GM18526 (cell line): ENCODE results near the gene SULT4A1.

ENCODE experiments used
- POLR2A ChIP-seq: IDR thresholded peaks from 3 replicates; pipeline ENCODE4 v1.6.1; 2011; ENCODE audit not compliant: insufficient read length; ENCODE audit errors: extremely low read depth

SULT4A1 gene, protein sequence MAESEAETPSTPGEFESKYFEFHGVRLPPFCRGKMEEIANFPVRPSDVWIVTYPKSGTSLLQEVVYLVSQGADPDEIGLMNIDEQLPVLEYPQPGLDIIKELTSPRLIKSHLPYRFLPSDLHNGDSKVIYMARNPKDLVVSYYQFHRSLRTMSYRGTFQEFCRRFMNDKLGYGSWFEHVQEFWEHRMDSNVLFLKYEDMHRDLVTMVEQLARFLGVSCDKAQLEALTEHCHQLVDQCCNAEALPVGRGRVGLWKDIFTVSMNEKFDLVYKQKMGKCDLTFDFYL

DNA sequence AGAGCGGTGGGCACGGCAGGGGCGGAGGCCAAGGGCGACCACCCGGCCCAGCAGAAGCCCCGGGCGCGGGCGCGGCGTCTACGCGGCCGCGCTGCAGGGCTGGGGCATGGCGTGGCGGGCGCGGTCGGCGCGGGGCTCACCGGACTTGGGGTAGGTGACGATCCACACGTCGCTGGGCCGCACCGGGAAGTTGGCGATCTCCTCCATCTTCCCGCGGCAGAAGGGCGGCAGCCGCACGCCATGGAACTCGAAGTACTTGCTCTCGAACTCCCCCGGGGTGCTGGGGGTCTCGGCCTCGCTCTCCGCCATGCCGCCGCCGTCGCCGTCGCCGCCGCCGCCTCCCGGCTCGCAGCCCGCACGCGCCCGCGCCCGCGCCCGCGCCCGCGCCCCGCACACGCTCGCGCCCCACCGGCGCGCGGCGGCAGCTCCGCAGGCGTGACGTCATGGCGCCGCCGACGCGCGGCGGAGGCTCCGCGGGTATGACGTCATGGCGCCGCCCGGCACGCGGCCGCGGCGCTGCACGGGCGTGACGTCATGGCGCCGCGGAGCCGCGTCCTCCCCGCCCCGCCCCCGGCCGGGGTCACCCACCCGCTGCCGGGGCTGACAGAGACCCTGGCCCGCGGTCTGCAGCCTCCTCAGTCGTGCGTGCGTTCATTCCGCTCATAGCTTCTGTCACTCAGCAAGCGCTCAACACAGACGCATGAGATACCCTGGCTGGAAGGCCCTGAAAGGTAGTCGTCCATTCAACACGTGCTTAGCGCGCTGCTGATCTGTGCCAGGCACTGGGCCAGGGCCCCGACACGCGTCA lies at the start of gene SULT4A1:
TSS of gene SULT4A1 (minus strand) at position 440 of the 808 bp plus-strand sequence. CDS start at position 309, 131 bp downstream.
- TF ChIP-seq POLR2A, result no peak

DNA sequence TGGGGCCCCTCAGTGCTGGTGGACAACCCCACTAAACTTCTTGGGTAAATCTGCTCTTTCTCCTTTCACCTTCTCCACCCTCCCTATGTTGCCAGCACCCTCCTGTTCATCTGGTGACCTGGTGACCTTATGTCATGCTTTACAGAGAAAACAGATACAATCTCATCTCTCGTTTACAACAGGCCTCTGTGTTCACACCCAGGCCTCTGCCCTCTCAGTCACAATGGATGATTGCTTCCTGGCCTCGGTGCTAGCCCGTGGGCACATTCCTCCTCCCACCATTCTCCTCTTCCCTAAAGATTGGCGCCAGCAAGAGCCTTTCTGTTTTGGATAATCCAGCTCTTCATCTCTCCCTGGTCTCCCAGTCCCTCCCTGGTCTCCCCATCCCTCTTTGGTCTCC lies 49.0 kb upstream of the SULT4A1 start:
- no peak for TF ChIP-seq POLR2A

DNA sequence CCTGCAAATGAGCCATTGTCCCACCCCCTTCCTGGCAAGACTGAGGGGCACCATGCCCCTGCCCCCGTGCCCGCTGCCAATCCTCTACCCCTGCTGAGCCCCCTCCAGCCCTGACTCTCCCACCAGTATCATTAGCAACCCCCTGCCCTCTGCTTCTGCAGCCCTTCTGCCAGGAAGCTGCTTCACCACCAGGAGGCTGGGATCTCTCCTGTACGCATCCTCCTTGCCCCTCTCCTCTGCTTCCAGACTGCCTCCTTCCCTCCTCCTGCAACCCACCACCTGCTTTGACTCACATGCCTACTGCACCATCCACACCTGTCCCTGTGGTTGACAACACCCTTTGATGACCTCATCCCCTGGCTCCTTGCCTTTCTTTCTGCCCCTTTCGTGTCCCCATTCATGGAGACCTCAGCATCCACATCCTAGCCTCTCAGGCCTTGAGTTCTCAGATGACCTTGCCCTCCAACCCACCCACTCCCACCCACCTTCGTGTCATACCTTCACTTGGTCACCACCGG lies 47.9 kb upstream of the SULT4A1 start:
- TF ChIP-seq POLR2A, result no peak

DNA sequence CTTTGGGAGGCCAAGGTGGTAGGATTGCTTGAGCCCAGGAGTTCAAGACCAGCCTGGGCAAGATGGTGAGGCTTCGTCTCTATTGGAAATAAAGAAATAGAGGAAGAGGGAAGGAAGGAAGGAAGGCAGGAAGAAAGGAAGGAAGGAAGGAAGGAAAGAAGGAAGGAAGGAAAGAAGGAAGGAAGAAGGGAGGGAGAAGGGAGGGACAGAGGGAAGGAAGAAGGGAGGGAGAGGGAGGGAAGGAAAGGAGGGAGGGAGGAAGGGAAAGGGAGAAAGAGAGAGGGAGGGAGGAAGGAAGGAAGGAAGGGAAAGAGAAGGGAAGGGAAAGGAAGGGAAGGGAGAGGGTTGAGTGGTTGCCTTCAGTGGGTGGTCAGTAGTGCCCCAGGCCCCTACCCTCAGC lies 47.4 kb upstream of the SULT4A1 start:
- TF ChIP-seq POLR2A, result no peak

DNA sequence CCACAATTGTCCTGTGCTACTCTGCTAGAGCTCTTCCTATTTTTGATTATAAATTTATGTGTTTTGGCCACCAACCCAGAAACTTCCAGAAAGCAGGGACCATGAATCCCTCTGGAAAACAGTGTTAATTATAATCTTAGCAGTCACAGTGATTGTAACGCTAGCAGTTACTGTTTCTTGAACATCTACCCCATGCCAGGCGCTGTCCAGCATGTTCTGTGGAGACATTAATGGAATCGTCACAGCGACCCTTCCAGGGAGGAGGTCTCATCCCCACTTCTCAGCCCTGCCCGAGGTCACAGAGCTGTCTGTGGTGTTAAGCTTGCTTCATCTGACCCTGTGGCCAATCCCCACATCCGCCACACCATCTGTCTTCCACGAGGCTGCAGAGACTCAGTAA lies 43.4 kb upstream of the SULT4A1 start:
- no peak for TF ChIP-seq POLR2A

DNA sequence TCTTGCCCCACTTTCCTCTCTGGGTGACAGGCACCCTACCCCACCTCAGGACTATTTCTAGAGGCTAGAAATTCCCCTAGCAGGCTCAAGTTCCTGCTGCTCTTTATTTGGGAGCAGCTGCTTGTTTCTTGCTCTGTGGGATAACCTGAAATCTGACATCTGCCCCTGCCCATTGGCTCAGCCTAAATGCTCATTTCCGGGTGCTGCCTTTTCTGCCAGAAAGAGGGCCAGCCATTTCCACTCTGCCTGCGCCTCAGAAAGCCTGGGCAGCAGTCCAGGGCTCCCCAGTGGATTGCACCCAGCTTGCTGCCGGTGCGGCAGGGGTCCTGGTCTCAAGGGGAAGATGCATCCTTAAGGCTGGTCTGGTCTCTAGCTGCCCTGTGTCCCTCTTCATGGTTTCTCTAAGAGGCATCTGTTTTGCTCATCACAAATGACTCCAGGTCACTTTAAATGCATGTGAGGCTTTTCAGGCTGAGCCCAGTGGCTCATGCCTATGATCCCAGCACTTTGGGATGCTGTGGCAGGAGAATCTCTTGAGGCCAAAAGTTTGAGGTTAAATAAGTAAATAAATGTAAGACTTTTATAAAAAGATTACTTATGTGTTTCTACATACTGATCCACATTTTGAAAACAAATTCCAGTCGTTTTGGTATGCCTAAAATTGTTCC lies 39.8 kb upstream of the SULT4A1 start:
- TF ChIP-seq POLR2A, result no peak

DNA sequence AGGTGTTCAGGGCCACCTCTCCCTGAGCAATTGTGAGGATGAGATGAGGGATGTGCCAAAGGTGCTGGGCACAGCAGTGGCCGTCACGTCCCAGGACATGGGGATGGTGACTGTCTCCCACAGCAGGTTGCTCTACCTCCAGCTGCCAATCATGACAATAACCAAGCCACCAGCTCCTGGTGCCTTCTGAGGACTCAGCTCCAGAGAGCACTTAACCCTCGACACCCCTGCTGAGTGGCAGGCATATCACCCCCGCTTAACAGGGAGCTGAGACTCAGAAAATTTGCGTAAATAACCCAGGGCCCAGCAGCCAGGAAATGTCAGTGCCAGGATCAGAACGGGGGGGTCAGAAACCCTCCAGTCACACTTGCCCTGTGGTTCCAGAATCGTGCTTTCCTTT lies 37.9 kb upstream of the SULT4A1 start:
- no peak for TF ChIP-seq POLR2A

DNA sequence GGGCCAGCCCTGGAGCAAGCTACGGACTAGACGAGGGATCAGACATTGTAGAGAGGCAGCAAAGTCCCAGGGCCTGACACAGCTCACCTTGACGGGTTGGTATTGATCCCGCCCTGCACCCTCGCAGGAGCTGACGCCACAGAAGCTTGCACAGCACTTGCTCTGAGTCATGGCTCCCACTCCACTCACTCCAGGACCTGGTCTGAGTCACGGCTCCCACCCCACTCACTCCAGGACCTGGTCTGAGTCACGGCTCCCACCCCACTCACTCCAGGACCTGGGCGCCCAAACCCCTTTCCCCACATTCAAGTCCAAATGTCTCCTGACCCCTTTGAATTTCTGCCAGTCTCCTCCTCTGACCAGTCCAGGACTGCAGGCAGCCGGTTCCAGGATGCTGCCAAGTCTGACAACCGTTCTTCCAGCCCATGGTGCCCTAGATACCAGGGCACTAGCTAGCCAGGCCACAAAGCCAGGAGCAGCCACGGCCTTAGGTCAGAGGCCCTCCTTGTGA lies 35.5 kb upstream of the SULT4A1 start:
- TF ChIP-seq POLR2A, result no peak

DNA sequence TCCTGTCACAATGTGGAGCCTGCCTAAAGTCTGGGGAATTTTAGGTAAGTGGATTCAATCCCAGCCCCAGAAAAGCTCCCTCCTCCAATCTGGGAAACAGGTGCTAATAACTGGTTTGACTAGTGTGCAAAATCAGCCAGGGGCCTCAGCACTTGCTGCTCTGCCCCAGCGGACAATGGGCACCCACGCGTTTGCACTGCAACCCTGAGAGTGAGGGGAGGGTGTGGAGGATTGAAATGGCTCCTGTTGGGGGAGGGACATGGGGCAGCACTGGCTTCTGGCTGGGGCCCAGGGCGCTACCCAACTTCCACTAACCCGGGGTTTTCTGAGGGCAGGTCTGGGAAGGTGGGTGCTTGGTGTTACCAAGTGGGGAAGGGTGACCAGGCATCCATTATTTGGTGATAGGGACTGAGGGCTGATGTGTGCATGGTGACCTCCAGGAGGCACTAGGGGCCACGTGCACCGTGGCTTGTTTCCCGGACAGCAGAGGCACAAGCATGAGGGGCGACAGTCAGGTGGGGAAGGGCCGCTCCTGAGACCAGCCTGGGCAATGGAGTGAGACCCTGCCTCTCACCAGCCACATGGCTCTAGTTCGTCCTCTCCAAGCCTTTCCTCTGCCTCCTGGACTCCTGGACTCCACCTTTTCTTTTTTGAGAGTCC lies 33.8 kb upstream of the SULT4A1 start:
- TF ChIP-seq POLR2A, result no peak

DNA sequence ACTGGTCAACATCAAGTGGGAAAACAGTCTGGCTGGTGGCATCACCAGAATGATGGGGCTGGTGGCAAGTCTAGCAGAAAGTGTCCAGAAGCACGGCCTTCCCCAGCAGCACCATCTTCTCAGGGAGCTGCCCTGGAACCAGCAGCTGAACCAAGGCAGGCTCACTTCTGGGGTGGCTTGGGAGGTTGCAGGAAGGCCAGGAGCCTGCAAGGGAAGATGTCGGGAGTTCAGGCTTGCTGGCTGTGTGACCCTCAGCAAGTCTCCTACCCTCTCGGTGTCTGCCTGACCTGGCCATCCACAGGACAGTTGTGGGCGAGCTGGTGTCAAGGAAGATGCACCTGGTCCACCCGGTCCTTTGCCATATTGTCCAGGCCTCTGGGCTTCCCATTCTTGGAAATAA lies 31.8 kb upstream of the SULT4A1 start:
- no peak for TF ChIP-seq POLR2A

DNA sequence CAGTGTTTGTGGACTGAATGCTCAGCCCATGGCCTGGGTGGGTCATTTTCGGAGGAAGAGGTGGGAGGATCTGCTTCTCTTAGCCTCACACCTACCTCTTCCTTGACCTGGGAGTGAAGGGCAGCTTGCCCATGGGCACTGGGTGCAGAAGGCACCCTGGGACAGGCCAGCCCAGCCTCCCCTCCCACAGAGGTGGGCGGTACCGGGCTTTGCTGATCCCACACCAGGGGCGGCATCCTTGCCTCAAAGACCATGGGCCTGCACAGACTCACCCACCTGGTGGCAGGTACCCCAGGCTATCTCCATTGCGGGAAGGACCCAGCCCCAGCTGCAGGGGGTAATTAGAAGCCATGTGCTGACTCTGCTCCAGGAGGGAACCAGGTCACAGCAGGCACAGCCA lies 31.0 kb upstream of the SULT4A1 start:
- TF ChIP-seq POLR2A, result no peak

DNA sequence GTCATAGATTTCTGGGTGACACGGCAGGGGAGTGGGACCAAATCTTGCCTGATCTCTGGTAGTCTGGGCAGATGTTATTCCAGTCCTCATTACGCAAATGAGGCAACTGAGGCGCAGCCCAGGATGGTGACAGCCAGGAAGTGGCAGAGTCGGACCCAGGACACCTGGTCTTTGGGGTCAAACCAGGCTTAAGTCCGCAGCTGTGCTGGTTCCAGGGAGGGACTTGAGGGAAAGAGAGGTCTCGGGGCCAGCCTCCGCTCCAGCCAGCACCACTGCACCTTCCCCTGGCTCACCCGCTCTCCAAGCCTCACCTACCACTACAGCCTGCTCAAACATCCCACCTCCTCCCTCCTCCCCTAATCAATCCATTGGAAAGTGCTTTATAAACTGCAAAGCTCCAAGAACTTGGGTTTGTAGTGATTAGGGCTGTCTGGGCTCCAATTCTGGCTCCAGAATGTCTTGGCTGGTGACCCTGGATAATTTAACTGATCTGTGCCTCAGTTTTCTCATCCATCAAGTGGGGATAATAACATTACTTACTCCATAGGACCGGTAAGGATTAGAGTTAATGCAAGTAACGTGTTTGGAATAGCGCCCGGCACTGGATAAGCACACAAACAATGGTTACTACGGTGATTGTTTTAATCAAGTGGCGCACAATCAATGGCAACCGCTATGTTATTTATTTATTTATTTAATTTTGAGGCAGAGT lies 30.0 kb upstream of the SULT4A1 start:
- TF ChIP-seq POLR2A, result no peak

DNA sequence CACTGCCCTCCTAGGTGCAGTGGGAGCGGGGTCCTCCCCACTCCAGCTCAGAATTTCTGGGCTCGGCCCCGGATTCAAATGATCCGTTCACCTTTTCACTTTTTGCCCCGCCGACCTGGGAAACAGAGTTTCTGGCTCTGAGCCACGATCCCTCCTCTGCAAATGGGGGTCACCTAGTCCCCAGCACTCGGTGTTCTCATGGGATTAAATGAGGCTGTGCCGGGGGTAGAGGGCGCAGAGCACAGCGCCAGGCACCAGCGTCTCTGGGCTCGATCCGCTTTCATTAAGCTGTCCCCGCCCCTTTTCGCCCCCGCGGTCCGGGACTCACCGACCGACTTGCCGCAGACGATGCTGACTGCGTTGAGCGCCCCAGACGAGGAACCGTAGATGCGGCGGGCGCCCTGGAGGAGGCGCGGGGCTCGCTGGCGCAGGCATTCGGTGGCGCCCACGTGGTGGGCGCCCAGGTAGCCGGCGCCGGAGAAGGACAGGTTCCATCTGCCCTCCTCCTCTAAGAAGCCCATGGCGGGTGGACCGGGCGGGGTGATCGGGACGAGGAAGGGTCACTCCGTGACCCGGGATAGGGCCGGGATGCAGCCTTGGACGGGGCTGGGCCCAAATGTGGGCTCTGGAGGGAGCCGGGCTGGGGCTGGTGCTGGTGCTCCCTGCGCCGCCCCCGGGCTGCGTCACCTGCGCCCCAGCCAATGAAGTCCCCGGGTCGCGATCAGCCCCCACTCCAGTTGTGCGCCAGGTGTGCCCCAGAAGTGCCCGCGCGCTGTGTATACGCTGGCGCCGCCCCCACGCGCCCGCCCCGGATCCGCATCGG lies 29.3 kb upstream of the SULT4A1 start, which contains the start of gene PNPLA5:
TSS of gene PNPLA5 (minus strand) at position 654 of the 823 bp plus-strand sequence. CDS start at position 521, 133 bp downstream.
- TF ChIP-seq POLR2A, result no peak

DNA sequence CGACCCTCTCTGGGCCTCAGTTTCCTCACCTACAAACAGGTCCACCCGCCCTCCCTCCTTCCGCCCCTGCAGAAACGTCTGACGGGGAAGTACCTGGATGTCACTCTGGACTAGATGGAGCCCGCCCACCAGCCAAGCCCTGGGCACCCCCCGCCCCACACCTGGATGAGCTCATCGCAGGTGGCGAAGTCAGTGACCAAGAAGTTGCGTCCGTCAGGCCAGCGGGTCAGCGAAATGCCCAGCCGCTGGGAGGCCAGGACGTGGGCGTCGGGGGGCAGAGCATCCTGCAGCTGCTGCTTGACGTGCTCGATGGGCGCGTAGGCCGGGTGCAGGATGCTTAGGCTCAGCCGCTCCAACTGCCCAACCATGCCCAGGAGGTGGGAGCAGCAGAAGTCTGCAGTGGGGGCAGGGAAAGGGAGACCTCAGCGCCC lies 28.6 kb upstream of the SULT4A1 start:
- no peak for TF ChIP-seq POLR2A

DNA sequence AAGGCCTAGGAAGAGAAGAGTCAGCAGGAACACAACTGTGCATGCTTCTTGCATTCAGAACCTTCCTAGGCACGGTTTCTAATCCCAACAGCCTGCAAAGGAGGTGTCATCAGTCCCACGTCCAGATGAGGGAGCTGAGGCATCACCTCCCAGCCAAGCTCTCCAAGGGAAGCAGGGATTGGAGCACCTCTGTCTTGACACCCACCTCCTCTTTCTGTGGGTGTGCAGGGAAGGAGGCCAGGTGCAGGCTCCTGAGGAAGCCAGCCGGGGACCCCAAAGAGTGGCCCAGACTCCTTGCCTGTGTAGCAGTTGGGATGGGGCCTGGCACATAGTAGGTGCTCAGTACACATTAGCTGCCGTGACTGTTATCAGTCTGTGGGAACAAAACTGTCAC lies 27.5 kb upstream of the SULT4A1 start:
- no peak for TF ChIP-seq POLR2A
